ENCODE data around the gene AIPL1.
"Not testable (repeated sequence)": the region's sequence is repeated elsewhere in the genome, so short reads cannot be mapped to it uniquely, and the experiment has no call there.

Gene AIPL1, protein sequence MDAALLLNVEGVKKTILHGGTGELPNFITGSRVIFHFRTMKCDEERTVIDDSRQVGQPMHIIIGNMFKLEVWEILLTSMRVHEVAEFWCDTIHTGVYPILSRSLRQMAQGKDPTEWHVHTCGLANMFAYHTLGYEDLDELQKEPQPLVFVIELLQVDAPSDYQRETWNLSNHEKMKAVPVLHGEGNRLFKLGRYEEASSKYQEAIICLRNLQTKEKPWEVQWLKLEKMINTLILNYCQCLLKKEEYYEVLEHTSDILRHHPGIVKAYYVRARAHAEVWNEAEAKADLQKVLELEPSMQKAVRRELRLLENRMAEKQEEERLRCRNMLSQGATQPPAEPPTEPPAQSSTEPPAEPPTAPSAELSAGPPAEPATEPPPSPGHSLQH

DNA sequence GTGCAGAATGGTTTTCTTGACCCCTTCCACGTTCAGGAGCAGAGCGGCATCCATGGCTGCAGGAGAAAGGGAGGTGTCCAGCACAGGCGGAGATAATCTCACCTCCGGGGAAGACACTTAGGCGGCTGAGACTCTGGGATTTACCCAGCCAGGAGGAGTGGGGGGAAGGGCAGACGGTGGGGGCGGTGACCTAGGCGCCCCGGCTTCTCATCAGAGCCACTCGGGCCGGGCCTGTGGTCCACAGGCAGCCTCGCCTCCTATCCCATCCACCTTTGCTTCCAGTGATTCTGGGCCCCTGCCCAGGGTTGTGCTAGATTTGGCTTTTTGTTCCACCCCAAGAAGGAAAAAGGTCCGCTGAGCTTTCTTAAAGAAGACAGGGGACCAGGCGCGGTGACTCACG is at the start of gene AIPL1:
Gene AIPL1, minus strand, starts transcription at position 71 of the 400 bp plus-strand sequence. Its CDS starts 17 bp downstream, at position 54.
- no peak within 1 kb of the TSS for H3K9ac ChIP-seq (ENCODE audit: low read depth, low read length)
- peaks cover 9% of the 10 kb centered on the region; the same call in 1 of the 2 replicates for H3K9me3 ChIP-seq (ENCODE audit: control insufficient read depth, insufficient read depth, low read length)
- H3K4me1 ChIP-seq (ENCODE audit: insufficient read depth, low read length): peaks cover 9% of the 10 kb centered on the region; the same call in 1 of the 2 replicates
- H3K36me3 ChIP-seq (ENCODE audit: insufficient read depth, low read length): no peaks in the 10 kb centered on the region

DNA sequence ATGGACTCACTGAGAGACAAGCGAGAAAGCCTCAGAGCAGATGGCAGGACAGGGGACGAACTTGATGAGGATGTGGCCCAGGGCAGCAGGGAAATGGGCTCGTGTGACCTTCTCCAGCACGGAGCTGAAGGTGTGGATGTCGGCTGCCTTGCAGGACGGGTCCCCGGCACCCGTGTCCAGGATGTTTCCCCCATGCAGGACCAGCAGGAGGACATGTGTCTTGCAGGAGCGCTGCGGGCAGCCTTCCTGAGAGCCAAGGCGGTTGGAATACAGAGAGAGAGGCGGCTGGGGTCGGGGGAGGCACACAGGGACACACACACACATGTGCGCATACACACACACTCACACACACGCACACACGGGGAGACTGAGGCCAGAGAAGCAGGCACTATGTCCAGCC is 48.6 kb upstream of the AIPL1 start:
- Histone ChIP-seq H3K9me3 (ENCODE audit: control insufficient read depth, insufficient read depth, low read length) (no peaks in the 10 kb centered on the region), H3K4me1 (ENCODE audit: insufficient read depth, low read length) (peaks cover 29% of the 10 kb centered on the region; the same call in 1 of the 2 replicates), H3K36me3 (ENCODE audit: insufficient read depth, low read length) (no peaks in the 10 kb centered on the region)

DNA sequence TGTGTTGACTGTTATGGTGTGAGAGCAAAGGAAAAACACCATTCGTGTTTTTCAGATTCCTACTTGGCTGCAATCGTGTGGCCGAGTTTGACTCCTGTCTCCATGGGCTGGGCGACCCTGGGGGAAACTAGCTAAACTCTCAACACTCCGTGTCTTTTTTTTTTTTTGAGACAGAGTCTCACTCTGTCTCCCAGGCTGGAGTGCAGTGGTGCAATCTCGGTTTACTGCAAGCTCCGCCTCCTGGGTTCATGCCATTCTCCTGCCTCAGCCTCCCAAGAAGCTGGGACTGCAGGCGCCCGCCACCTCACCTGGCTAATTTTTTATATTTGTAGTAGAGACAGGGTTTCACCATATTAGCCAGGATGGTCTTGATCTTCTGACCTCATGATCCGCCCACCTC is 47.9 kb upstream of the AIPL1 start:
- not testable (repeated sequence) for H3K9me3 ChIP-seq (ENCODE audit: control insufficient read depth, insufficient read depth, low read length); H3K9ac ChIP-seq (ENCODE audit: low read depth, low read length); H3K36me3 ChIP-seq (ENCODE audit: insufficient read depth, low read length)
- peaks cover 22% of the 10 kb centered on the region; the same call in 1 of the 2 replicates for H3K4me1 ChIP-seq (ENCODE audit: insufficient read depth, low read length)

More for the DNA sequence above, 48.6 kb upstream of the AIPL1 start:
- H3K9ac ChIP-seq (ENCODE audit: low read depth, low read length): no peak overlapping the region

DNA sequence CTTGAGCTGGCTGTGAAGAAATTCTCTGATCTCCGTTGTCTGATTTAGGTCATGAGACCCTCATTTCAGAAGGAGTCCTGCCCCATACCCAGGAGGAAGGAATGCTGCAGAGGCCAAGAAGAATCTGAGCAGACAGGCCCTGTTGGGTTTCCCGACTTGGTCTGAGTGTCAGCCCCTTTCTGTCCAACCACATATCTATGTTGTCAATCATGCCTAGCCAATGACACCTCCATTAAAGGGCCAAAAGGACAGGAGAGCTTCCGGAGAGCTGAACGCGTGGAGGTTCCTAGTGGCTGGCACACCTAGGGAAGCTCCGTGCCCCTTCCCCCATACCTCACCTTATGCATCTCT is 47.2 kb upstream of the AIPL1 start:
- Histone ChIP-seq H3K4me1 (ENCODE audit: insufficient read depth, low read length) (peaks cover 15% of the 10 kb centered on the region; the same call in 1 of the 2 replicates), H3K9ac (ENCODE audit: low read depth, low read length) (no peak overlapping the region), H3K9me3 (ENCODE audit: control insufficient read depth, insufficient read depth, low read length) (no peaks in the 10 kb centered on the region), H3K36me3 (ENCODE audit: insufficient read depth, low read length) (no peaks in the 10 kb centered on the region)

DNA sequence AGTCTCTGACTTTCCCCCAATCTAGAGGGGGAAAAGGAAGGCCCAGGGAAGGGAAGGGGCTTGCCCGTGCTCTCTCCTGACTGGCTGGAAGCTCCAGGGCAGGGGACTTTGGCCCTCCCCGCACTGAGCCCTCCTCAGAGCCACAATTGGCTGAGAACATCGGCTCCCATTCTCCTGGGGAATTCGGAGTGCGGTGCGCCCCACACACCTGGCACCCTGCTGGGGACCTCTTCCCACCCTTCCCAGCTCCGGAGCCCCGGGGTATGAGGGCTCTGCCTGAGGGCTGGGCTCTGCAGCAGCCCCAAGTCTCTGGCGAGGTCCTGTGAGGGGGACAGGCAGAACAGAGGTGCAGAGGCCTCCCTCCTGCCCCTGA is 45.4 kb upstream of the AIPL1 start:
- H3K9ac ChIP-seq (ENCODE audit: low read depth, low read length): no peak overlapping the region
- H3K9me3 ChIP-seq (ENCODE audit: control insufficient read depth, insufficient read depth, low read length): no peaks in the 10 kb centered on the region
- H3K4me1 ChIP-seq (ENCODE audit: insufficient read depth, low read length): peaks cover 7% of the 10 kb centered on the region; the same call in 1 of the 2 replicates
- no peaks in the 10 kb centered on the region for H3K36me3 ChIP-seq (ENCODE audit: insufficient read depth, low read length)

DNA sequence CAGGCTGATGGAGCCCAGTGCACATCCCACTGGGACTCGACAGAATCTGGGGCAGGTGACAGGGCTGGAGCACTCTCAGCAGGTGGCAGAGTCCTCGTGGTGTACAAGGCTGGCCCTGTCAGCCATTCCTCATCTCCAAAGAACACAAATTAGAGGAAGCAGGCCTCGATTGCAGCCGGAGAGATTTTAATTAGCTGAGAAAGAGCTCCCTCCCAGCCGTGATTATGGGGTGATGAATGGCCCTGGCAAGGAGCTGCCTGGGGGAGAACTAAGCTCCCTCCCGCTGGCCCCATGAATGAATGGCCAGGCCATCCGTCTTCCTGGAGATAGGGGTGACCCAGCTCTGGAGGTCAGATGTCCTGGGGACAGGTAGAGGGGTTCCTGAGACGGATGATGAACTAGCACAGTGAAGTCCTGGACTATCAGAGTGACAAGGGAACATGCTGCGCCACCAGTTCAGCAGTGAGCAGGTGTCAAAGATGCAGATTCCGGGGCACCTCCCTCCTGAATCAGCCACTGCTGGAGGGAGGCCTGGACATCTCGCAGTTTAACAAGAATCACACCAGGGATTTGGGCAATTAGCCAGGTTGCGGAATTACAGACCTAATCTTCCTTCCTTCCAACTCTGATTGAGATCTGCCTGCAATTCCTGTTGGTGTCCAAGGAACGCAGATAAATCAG is 44.8 kb upstream of the AIPL1 start:
- Histone ChIP-seq H3K9ac (ENCODE audit: low read depth, low read length) (no peak overlapping the region), H3K36me3 (ENCODE audit: insufficient read depth, low read length) (no peaks in the 10 kb centered on the region), H3K4me1 (ENCODE audit: insufficient read depth, low read length) (peaks cover 7% of the 10 kb centered on the region; the same call in 1 of the 2 replicates), H3K9me3 (ENCODE audit: control insufficient read depth, insufficient read depth, low read length) (no peaks in the 10 kb centered on the region)

DNA sequence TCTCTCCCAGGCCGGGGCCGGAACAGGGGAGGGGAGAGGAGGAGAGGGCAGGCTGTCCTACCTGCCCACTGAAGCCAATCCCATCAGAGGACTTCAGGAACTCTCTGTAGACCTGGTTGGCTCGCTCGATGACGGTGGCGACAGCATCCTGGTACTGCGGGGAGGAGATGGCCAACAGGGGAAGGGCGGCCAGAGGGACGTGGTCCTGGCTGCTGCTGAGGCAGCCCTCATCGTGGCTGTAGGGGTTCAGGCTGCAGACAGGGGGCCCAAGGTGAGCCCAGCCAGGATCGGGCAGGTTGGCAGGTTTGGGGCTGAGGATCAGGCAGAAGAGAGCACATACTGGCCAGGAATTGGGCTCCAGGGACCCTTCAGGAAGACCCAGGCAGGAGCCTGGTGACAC is 43.6 kb upstream of the AIPL1 start:
- H3K4me1 ChIP-seq (ENCODE audit: insufficient read depth, low read length): peaks cover 7% of the 10 kb centered on the region; the same call in 1 of the 2 replicates
- H3K9me3 ChIP-seq (ENCODE audit: control insufficient read depth, insufficient read depth, low read length): no peaks in the 10 kb centered on the region
- no peaks in the 10 kb centered on the region for H3K36me3 ChIP-seq (ENCODE audit: insufficient read depth, low read length)
- no peak overlapping the region for H3K9ac ChIP-seq (ENCODE audit: low read depth, low read length)

DNA sequence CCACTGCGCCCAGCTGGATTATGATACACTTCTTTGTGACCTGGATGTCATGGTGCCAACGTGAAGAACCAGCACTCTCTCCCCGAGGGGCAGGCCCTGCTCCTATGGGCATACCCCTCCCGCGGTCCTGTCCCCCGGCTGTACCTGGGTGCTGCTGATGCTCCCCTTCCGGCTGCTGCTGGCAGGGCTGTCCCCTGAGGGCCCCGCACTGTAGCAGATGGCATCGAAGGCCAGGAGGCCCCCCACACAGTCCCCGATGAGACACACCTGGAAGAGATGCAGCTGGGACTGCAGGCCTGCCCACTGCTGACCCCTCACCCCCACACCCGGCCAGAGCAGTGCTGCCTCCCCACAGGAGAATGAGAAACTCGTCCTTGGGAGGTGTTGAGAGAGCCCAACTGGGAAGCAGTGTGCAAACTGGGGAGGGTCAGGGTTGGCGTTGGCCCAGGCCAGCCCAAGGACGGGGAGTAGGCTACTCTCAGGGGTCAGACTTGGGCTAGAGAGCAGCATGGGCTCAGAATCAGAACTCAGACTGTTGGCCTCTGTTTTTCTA is 43.0 kb upstream of the AIPL1 start:
- Histone ChIP-seq H3K4me1 (ENCODE audit: insufficient read depth, low read length) (peaks cover 9% of the 10 kb centered on the region; the same call in 1 of the 2 replicates), H3K9ac (ENCODE audit: low read depth, low read length) (no peak overlapping the region), H3K9me3 (ENCODE audit: control insufficient read depth, insufficient read depth, low read length) (no peaks in the 10 kb centered on the region), H3K36me3 (ENCODE audit: insufficient read depth, low read length) (no peaks in the 10 kb centered on the region)

DNA sequence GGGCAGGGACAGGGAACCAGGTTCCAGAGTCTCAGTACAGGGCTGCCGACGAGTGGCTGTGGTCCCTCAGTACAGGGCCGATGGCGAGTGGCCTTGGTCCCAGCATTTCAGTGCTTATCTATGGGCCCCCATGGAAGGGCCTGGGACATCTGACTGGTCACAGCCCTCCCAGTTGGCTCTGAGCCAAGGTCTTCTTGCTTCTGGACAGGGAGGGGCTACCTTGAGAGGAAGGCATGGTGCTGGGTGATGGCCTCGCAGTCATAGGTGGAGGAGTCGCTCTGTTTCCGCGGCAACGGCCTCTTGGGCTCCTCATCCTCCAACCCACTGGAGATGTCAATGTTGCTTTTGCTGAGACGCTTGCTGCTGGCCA is 41.9 kb upstream of the AIPL1 start:
- H3K4me1 ChIP-seq (ENCODE audit: insufficient read depth, low read length): peaks cover 19% of the 10 kb centered on the region
- no peaks in the 10 kb centered on the region for H3K9me3 ChIP-seq (ENCODE audit: control insufficient read depth, insufficient read depth, low read length)
- H3K36me3 ChIP-seq (ENCODE audit: insufficient read depth, low read length): no peaks in the 10 kb centered on the region
- H3K9ac ChIP-seq (ENCODE audit: low read depth, low read length): no peak overlapping the region

DNA sequence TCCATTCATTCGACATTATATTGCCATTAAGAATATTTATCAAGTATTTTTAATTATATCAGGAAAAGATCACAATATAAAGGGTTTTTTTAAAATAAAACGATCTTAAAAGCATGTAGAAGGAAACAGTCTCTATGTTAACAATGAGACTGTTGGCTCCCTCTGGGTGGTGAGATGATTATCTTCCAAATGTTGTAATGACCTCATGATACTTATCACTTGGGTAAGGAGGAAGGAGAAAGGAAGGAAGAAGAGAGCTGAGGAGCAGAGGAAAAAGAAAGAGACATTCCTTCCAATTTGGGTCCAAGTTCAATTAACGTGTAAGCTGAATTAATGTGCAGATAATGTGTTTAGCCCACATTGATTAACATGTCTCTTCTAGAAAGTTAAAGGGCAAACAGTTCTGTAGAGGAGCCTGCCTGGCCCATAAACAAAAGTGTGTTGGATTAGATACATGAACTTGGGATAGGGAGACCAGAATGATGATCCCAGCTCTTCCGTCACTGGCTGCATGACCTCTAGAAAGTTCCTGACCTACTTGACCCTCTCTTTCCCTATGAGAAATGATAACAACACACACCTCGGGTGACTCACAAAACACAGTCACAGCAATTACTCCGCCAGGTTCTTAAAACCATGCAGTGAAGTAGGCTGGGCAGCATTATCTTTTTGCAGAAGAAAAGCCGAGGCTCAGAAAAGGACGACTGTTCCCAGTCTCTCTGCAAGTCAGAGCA is 41.3 kb upstream of the AIPL1 start:
- H3K36me3 ChIP-seq (ENCODE audit: insufficient read depth, low read length): no peaks in the 10 kb centered on the region
- H3K9ac ChIP-seq (ENCODE audit: low read depth, low read length): no peak overlapping the region
- no peaks in the 10 kb centered on the region for H3K9me3 ChIP-seq (ENCODE audit: control insufficient read depth, insufficient read depth, low read length)
- H3K4me1 ChIP-seq (ENCODE audit: insufficient read depth, low read length): peaks cover 23% of the 10 kb centered on the region

DNA sequence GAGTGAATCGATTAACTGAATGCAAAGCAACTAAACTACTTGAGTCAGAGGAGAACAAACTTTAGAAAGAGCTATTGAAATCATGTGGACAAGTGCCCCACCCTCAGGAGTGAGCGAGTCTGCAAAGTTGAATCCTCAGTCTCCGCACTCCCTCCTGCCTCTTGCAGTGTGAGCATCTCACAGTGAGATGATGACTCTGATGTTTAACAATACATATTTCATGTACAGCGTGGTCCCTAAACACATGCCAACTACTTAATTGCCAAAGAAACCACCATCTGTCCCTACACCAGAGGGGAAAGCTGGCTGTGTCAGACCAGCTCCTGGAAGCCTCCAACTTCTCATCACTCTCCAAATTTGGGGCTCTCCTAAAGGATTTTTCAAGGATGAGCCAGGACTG is 40.5 kb upstream of the AIPL1 start:
- H3K9me3 ChIP-seq (ENCODE audit: control insufficient read depth, insufficient read depth, low read length): no peaks in the 10 kb centered on the region
- H3K36me3 ChIP-seq (ENCODE audit: insufficient read depth, low read length): no peaks in the 10 kb centered on the region
- H3K4me1 ChIP-seq (ENCODE audit: insufficient read depth, low read length): peaks cover 24% of the 10 kb centered on the region
- no peak overlapping the region for H3K9ac ChIP-seq (ENCODE audit: low read depth, low read length)

DNA sequence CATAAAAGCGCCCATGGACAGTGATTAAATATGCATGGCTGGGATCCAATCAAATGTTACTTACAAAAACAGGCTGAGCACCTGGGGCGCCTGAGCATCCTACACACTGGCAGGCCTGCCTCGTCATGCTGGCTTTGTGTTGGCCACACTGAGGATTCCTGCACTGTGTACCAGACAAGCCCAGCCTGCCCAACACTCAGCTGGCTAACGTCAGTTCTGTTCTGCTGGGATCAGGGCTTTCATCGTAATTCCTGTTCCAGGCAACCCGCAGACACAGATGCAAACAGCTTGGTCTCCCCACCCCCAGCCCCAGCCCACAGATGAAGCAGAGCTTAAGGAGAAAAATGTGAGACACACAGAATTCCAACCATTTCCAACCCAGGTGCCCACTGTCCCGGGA is 40.0 kb upstream of the AIPL1 start:
- Histone ChIP-seq H3K9ac (ENCODE audit: low read depth, low read length) (no peak overlapping the region), H3K9me3 (ENCODE audit: control insufficient read depth, insufficient read depth, low read length) (no peaks in the 10 kb centered on the region), H3K4me1 (ENCODE audit: insufficient read depth, low read length) (peaks cover 19% of the 10 kb centered on the region), H3K36me3 (ENCODE audit: insufficient read depth, low read length) (no peaks in the 10 kb centered on the region)

DNA sequence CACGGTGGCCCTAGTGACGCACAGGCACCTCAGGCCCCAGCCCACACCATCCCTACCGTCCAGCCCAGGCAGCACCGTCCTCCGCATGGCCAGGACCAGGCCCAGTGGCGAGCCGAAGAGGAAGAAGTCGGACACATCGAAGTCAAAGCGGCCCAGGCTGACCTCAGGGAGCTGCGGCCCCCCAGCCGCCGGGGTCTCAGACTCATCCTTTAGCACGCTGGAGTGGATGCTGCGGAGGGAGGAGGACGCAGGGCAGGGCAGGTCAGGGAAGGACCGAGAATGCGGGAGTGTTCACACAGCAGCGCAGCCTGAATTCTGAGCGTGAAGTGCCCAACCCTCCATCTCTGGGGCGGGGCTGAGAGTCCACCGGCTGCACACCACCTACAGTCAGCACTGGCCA is 39.5 kb upstream of the AIPL1 start:
- Histone ChIP-seq H3K4me1 (ENCODE audit: insufficient read depth, low read length) (peaks cover 17% of the 10 kb centered on the region), H3K9ac (ENCODE audit: low read depth, low read length) (no peak overlapping the region), H3K9me3 (ENCODE audit: control insufficient read depth, insufficient read depth, low read length) (no peaks in the 10 kb centered on the region), H3K36me3 (ENCODE audit: insufficient read depth, low read length) (no peaks in the 10 kb centered on the region)

DNA sequence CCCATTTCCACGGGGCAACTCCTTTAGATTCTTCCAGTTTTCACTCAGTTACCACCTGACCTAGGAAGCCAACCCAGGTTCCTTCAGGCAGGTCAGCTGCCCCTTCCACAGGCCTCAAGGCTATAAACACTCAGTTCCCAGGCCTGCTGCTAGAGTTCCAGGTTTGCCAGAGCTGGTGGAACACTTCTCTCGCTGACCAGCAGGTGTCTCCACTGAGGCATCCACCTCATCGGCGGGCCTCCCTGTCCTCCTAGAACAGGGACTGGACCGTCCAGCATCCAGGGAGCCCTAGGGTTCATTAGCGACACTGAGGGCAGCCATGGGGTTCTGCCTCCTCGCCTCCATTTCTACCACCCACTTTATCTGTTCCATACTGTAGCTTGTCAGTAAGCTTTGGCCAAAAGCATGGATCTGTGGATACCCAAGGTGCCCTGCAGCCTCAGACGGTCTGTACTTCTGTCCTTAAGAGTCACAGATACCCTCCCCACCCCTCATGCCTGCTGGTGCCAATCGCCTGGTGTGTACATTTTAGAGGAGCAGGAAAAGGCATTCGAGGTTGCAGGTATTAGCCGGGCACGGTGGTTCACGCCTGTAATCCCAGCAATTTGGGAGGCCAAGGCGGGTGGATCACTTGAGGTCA is 38.3 kb upstream of the AIPL1 start:
- peaks cover 17% of the 10 kb centered on the region for H3K4me1 ChIP-seq (ENCODE audit: insufficient read depth, low read length)
- H3K36me3 ChIP-seq (ENCODE audit: insufficient read depth, low read length): no peaks in the 10 kb centered on the region
- H3K9me3 ChIP-seq (ENCODE audit: control insufficient read depth, insufficient read depth, low read length): no peaks in the 10 kb centered on the region
- H3K9ac ChIP-seq (ENCODE audit: low read depth, low read length): no peak overlapping the region
